Stomach (tissue), 4 donors: ENCODE results near the gene ENOX1.

Experiments used
- CTCF ChIP-seq, 7 experiments: fragments of 450-650 bp in 4 of 7; fragments of 200-600 bp in 3 of 7; sonication (generic) in 3 of 7; IDR thresholded peaks; one replicate each; pipeline ENCODE4 v1.5.1; 2016 to 2019; ENCODE audit warnings: antibody characterized with exemption in 7 of 7, control low read depth in 2 of 7, mild to moderate bottlenecking in 1 of 7
- EP300 ChIP-seq: sonication (generic); formaldehyde crosslinking; IDR thresholded peaks from one replicate; pipeline ENCODE4 v1.6.1; 2017; ENCODE audit warnings: antibody characterized with exemption
- POLR2A ChIP-seq, 4 donors: fragments of 450-650 bp; IDR thresholded peaks; one replicate each; pipeline ENCODE4 v1.6.1; 2016; ENCODE audit warnings: antibody characterized with exemption in 4 of 4, control low read depth in 2 of 4, mild to moderate bottlenecking in 1 of 4, moderate library complexity in 1 of 4
- POLR2AphosphoS5 ChIP-seq, 3 donors: sonication (generic); formaldehyde crosslinking; IDR thresholded peaks; one replicate each; pipeline ENCODE4 v1.6.1; 2016; ENCODE audit warnings: antibody characterized with exemption in 3 of 3

GRCh38 chr13:43387880-43388279 is 398.9 kb downstream of the ENOX1 start:
- TF ChIP-seq EP300 (no peak), POLR2A (IDR thresholded peaks at IDR 0.05) (no peak), CTCF (IDR thresholded peaks at IDR 0.05) (no peak), POLR2AphosphoS5 (IDR thresholded peaks at IDR 0.05) (no peak)
